Measurements from ENCODE around the gene GLCCI1. TPM values are rescaled to one million over a fixed set of nuclear protein-coding genes. Genes with fewer than 3 reads are reported as not detected.

GLCCI1 gene
- total RNA-seq, 1 donor from 2014 or later, result 0.21 TPM

DNA sequence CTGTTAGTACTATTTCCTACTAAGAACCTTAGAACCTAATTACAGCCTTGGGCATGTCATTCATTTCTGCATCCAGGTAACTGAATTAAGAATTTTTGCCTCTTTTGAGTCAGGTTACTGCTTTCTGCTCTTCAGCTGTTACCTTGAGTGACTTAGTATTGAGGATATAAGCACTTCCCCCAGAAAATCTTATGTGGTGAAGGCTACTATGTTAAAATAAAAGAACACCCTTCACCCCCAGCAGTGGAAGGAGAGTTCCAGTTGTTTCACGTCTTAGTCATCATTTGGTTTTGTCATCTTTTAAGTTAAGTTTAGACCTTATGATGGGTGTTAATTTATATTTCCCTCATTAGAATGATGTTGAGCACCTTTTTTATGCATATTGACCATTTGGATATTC, 82.8 kb downstream of the GLCCI1 start:
- H3K9me3 ChIP-seq, result peaks cover 0 to 2% of the 10 kb centered on the region in 2 donors
- no peaks in the 10 kb centered on the region for H3K4me1 ChIP-seq
- TF ChIP-seq, protein P1, sequence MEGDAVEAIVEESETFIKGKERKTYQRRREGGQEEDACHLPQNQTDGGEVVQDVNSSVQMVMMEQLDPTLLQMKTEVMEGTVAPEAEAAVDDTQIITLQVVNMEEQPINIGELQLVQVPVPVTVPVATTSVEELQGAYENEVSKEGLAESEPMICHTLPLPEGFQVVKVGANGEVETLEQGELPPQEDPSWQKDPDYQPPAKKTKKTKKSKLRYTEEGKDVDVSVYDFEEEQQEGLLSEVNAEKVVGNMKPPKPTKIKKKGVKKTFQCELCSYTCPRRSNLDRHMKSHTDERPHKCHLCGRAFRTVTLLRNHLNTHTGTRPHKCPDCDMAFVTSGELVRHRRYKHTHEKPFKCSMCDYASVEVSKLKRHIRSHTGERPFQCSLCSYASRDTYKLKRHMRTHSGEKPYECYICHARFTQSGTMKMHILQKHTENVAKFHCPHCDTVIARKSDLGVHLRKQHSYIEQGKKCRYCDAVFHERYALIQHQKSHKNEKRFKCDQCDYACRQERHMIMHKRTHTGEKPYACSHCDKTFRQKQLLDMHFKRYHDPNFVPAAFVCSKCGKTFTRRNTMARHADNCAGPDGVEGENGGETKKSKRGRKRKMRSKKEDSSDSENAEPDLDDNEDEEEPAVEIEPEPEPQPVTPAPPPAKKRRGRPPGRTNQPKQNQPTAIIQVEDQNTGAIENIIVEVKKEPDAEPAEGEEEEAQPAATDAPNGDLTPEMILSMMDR (IDR thresholded peaks at IDR 0.05), result no peak
- H3K27me3 ChIP-seq, result no peaks in the 10 kb centered on the region
- H3K4me3 ChIP-seq, result no peak overlapping the region
- DNase-seq (ENCODE audit: low spot score in 2 of 2), result no peak
- no peak overlapping the region for H3K27ac ChIP-seq
- peaks cover 0 to 9% of the 10 kb centered on the region in 2 donors for H3K36me3 ChIP-seq
- intact Hi-C loops (cut with DNase I), result loop anchor here (10.0 kb wide), 1 partner anchor 63 kb away; no protein-coding TSS in a partner anchor

DNA sequence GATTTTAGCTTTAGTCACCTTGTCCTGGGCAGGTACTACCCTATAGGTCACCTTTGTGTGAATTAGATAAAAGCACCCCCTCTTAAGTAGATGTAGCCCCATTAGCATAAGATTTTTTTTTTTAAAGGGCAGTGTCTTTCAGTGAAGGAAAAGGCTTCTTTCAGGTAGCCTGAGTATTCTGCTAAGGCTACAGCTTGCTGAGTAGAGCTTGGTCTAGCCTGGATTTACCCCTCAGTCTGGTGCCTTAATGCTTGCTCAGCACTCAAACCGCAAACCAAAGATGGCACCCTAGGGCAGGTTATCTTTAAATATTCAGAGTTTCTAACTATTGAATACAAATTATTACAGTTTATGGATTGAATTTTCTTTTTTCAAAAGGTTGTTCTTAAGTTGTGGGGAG, 83.4 kb downstream of the GLCCI1 start:
- Histone ChIP-seq H3K36me3 (peaks cover 0 to 9% of the 10 kb centered on the region in 2 donors), H3K4me3 (no peak overlapping the region), H3K4me1 (no peaks in the 10 kb centered on the region), H3K9me3 (peaks cover 0 to 2% of the 10 kb centered on the region in 2 donors), H3K27me3 (no peaks in the 10 kb centered on the region), H3K27ac (no peak overlapping the region)
- no peak for DNase-seq (ENCODE audit: low spot score in 2 of 2)
- TF ChIP-seq, protein P1 (IDR thresholded peaks at IDR 0.05), result no peak
- intact Hi-C loops (cut with DNase I), result loop anchor here (10.0 kb wide), 1 partner anchor 63 kb away; no protein-coding TSS in a partner anchor

DNA sequence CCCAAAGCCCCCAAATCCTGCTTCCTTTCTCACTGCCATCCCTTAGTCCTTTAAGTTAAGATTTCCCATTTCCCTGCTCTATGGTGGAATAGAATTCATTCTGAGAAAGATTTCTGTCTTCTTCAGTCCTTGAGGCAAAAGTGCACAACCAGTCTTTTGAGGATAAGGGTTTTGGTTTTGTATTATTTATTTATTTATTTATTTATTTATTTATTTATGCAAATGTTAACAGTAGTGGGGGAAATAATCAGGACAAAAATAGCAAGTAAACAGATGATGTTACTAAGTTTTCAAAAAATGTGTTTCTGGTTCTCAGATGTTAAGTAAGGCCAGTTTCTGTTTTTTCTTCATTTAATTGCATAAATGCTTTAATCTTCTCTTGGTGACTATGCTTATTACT, 84.2 kb downstream of the GLCCI1 start:
- intact Hi-C loops (cut with DNase I), result loop anchor here (10.0 kb wide), 1 partner anchor 62 kb away; no protein-coding TSS in a partner anchor
- Histone ChIP-seq H3K9me3 (peaks cover 0 to 2% of the 10 kb centered on the region in 2 donors), H3K27me3 (no peaks in the 10 kb centered on the region), H3K27ac (no peak overlapping the region), H3K36me3 (peaks cover 0 to 9% of the 10 kb centered on the region in 2 donors), H3K4me1 (no peaks in the 10 kb centered on the region), H3K4me3 (no peak overlapping the region)
- DNase-seq (ENCODE audit: low spot score in 2 of 2), result no peak
- TF ChIP-seq, protein P1 (IDR thresholded peaks at IDR 0.05), result no peak

DNA sequence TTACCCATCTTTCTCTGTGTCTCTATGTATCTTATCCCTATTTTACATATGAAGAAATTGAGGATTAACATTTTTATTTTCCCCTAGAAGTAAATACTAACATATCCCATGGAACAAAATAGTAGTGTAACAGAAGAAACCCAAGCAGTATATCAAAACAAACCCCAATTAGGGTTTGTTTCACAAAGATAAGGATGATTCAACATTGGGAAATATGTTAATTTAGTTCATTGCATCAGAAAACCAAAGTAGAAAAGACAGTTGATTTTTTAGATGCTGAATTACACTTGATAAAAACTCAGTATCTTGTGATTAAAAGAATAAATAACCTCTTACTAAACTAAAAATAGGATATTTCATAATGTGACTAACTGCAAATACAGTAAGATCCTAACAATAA, 87.8 kb downstream of the GLCCI1 start:
- no peaks in the 10 kb centered on the region for H3K27me3 ChIP-seq
- intact Hi-C loops (cut with DNase I), result loop anchor here (10.0 kb wide), 1 partner anchor 58 kb away; no protein-coding TSS in a partner anchor
- no peaks in the 10 kb centered on the region for H3K9me3 ChIP-seq
- TF ChIP-seq, protein P1 (IDR thresholded peaks at IDR 0.05), result no peak
- H3K4me1 ChIP-seq, result no peaks in the 10 kb centered on the region
- DNase-seq (ENCODE audit: low spot score in 2 of 2), result no peak
- no peak overlapping the region for H3K4me3 ChIP-seq
- peaks cover 0 to 4% of the 10 kb centered on the region in 2 donors for H3K36me3 ChIP-seq
- no peak overlapping the region for H3K27ac ChIP-seq

DNA sequence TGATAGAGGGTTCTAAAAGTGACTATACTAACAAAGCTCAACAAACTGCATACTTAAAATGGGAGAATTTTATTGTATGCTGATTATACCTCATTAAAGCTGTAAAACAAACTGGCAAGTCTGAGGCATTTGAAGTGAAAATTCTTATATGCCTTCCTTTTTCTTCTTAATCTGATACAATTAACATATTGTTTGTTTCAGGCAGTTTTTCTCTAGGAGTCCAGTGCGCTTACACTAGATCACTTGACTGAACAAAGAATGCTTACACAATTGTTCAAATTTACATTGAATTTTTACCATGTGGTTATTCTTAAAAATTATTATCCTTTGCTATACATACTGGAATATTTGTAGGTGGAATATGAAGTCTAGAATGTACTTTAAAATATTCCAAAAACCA, 89.0 kb downstream of the GLCCI1 start:
- TF ChIP-seq, protein P1 (IDR thresholded peaks at IDR 0.05), result no peak
- H3K4me3 ChIP-seq, result no peak overlapping the region
- peaks cover 0 to 4% of the 10 kb centered on the region in 2 donors for H3K36me3 ChIP-seq
- H3K27me3 ChIP-seq, result no peaks in the 10 kb centered on the region
- intact Hi-C loops (cut with DNase I), result loop anchor here (10.0 kb wide), 1 partner anchor 57 kb away; no protein-coding TSS in a partner anchor
- H3K27ac ChIP-seq, result no peak overlapping the region
- H3K9me3 ChIP-seq, result no peaks in the 10 kb centered on the region
- DNase-seq (ENCODE audit: low spot score in 2 of 2), result no peak
- no peaks in the 10 kb centered on the region for H3K4me1 ChIP-seq

Data from ascending aorta (tissue), 2 donors.